ENCODE results near the gene POR. TPM values are rescaled to one million over a fixed set of nuclear protein-coding genes. Genes with fewer than 3 reads are reported as not detected.
A peak's percentile ranks its signal among the peaks of the same experiment; 100 is the strongest.

POR gene
- total and polyA plus RNA-seq, 2 of the 8 experiments (the other 6 are each of a cell fraction or from before 2014, with no cell fraction given): 98.7 to 144 TPM

- FAIRE-seq: no peak
- peaks cover 14% of the 10 kb centered on the region for H3K79me1 ChIP-seq (ENCODE audit: low read depth, low read length)
These were observed 1.3 kb downstream of the POR start for GRCh38 chr7:75916259-75916658.

More at GRCh38 chr7:75916259-75916658, 1.3 kb downstream of the POR start:
- Histone ChIP-seq H3K27ac (ENCODE audit: low read depth, low read length) (no peak overlapping the region), H3K9ac (replicated peaks in 1 of 4; ENCODE audit: extremely low read depth in 1 of 4, low read depth in 3 of 4, low read length in 3 of 4) (no peak overlapping the region; a peak in 2 of 7 replicates), H3K4me3 (ENCODE audit: extremely low read depth in 1 of 4, insufficient read depth in 2 of 4, low read depth in 3 of 4, low read length in 4 of 4) (peak overlapping the region; percentile 66 to 89 (median 74); a peak in 7 of 8 replicates), H3K79me2 (ENCODE audit: control insufficient read depth in 1 of 2, insufficient read depth in 2 of 2, low read length in 2 of 2) (peaks cover 21 to 53% of the 10 kb centered on the region in 2 experiments), H2BK20ac (ENCODE audit: low read length) (no peak overlapping the region), H3K14ac (ENCODE audit: insufficient read length) (no peak overlapping the region), H2BK5ac (ENCODE audit: low read depth, low read length) (no peak overlapping the region), H3K4me1 (replicated peaks in 1 of 4; ENCODE audit: control insufficient read depth in 3 of 4, insufficient read depth in 4 of 4, low read length in 3 of 4) (peaks cover 2 to 12% (median 4%) of the 10 kb centered on the region in 4 experiments; a peak in 5 of 7 replicates), H2BK12ac (ENCODE audit: low read depth, low read length) (no peak overlapping the region), H3K23ac (ENCODE audit: insufficient read length) (no peak overlapping the region), H3K23me2 (ENCODE audit: low read depth, low read length) (peaks cover 10% of the 10 kb centered on the region), H2BK120ac (replicated peaks; ENCODE audit: low read depth, low read length) (no peak overlapping the region), H3K4ac (replicated peaks; ENCODE audit: insufficient read length, low read depth, low read length) (no peak overlapping the region), H3K9me3 (ENCODE audit: insufficient read depth in 2 of 2, low read depth in 1 of 2, low read length in 1 of 2) (no peaks in the 10 kb centered on the region), H2AK5ac (ENCODE audit: low read depth, low read length) (no peak overlapping the region), H4K8ac (ENCODE audit: extremely low read depth, insufficient read depth, low read length) (no peak overlapping the region), H3K56ac (replicated peaks; ENCODE audit: insufficient read length, low read depth, low read length) (no peak overlapping the region), H4K20me1 (replicated peaks in 1 of 2; ENCODE audit: control insufficient read depth in 1 of 2, insufficient read depth in 2 of 2, low read length in 2 of 2) (peaks cover 6 to 22% of the 10 kb centered on the region in 2 experiments), H4K5ac (ENCODE audit: insufficient read length, low read depth, low read length) (no peak overlapping the region), H3K4me2 (ENCODE audit: insufficient read depth in 1 of 2, low read depth in 2 of 2, low read length in 2 of 2) (peak overlapping the region; percentile 76 to 88), H3K18ac (ENCODE audit: extremely low read depth, low read length) (no peak overlapping the region), H2BK15ac (ENCODE audit: low read length) (no peak overlapping the region), H3K27me3 (replicated peaks in 1 of 4; ENCODE audit: control insufficient read depth in 3 of 4, extremely low read depth in 1 of 4, insufficient read depth in 3 of 4, low read length in 3 of 4) (no peaks in the 10 kb centered on the region), H3K36me3 (ENCODE audit: control insufficient read depth in 2 of 4, insufficient read depth in 4 of 4, low read length in 3 of 4) (no peaks in the 10 kb centered on the region), H4K91ac (replicated peaks; ENCODE audit: insufficient read length, low read length) (no peak overlapping the region), H2AFZ (ENCODE audit: low read length) (no peak overlapping the region)
- TF ChIP-seq POLR2AphosphoS5 (IDR thresholded peaks at IDR 0.05; ENCODE audit: low read depth, low read length): no peak
- TF ChIP-seq ATF2 (IDR thresholded peaks at IDR 0.05; ENCODE audit: low read length): no peak
- no peak for TF ChIP-seq TEAD4 (IDR thresholded peaks at IDR 0.05; ENCODE audit: low read depth, low read length)
- TF ChIP-seq POLR2A (IDR thresholded peaks at IDR 0.05; ENCODE audit: control extremely low read depth in 1 of 2, low read depth in 2 of 2, low read length in 2 of 2): no peak
- no peak for TF ChIP-seq KDM5A (IDR thresholded peaks at IDR 0.05; ENCODE audit: low read length)
- TF ChIP-seq SP2 (IDR thresholded peaks at IDR 0.05; ENCODE audit: low read length): no peak
- no peak for TF ChIP-seq SIN3A (conservative IDR thresholded peaks at IDR 0.05 in 1 of 2, IDR thresholded peaks at IDR 0.05 in 1 of 2; ENCODE audit: low read depth in 1 of 2, low read length in 2 of 2)
- TF ChIP-seq CBX8 (IDR thresholded peaks at IDR 0.05; ENCODE audit: borderline replicate concordance, low read depth, low read length): no peak
- DNase-seq (ENCODE audit: low read depth in 1 of 2, low spot score in 2 of 2): no peak
- WGBS, 2 experiments (ENCODE audit: extremely low coverage in 1 of 2, insufficient coverage in 1 of 2, insufficient read length in 1 of 2, insufficient replicate concordance in 2 of 2, low coverage in 1 of 2, low lambda C conversion rate in 2 of 2, missing lambda C conversion rate in 1 of 2): 65% methylated on average over 5 of the region's 5 CpGs; no CpG with 5 or more reads in 1 of the 2 experiments
- ChIA-PET POLR2A (ENCODE audit: partially characterized antibody) (interaction anchor here (0.7 to 4.7 kb wide), 24 partner anchors 9 to 176 kb away, joined by 3 to 43 read pairs (median 6); partner anchors contain the start of gene RHBDD2), CTCF (ENCODE audit: partially characterized antibody) (interaction anchor here (0.6 to 1.0 kb wide), 3 partner anchors 9 to 77 kb away, joined by 3 read pairs; no protein-coding TSS in a partner anchor)
